Stomach (tissue), 4 donors: ENCODE results near the gene ARHGAP26.

ENCODE experiments used
- POLR2A ChIP-seq, 4 donors: fragments of 450-650 bp; IDR thresholded peaks; one replicate each; pipeline ENCODE4 v1.6.1; 2016; ENCODE audit warnings: antibody characterized with exemption in 4 of 4, control low read depth in 2 of 4, mild to moderate bottlenecking in 1 of 4, moderate library complexity in 1 of 4
- TF ChIP-seq, protein P1 (sequence below), 7 experiments: fragments of 450-650 bp in 4 of 7; fragments of 200-600 bp in 3 of 7; sonication (generic) in 3 of 7; IDR thresholded peaks; one replicate each; pipeline ENCODE4 v1.5.1; 2016 to 2019; ENCODE audit warnings: antibody characterized with exemption in 7 of 7, control low read depth in 2 of 7, mild to moderate bottlenecking in 1 of 7

DNA sequence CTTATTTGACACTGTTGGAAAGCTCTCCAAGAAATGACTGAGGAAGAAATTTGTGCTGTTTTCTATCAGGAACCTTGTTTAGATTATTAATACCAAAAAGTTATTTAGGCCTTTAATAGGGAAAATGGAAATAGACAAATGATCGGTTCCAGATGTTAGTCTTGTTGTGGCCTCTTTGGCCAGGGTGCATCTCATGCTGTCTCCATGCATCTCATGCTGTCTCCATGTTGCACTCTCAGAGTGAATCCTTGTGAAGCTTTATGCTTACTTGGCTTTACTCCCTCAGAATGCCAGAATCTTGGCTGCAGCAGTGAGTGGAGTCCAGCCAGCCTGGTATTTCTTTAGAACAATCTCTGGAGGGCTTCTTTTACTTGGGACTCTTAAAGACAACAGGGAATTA is 185.5 kb downstream of the ARHGAP26 start:
- TF ChIP-seq POLR2A (IDR thresholded peaks at IDR 0.05), result no peak
- TF ChIP-seq, protein P1, sequence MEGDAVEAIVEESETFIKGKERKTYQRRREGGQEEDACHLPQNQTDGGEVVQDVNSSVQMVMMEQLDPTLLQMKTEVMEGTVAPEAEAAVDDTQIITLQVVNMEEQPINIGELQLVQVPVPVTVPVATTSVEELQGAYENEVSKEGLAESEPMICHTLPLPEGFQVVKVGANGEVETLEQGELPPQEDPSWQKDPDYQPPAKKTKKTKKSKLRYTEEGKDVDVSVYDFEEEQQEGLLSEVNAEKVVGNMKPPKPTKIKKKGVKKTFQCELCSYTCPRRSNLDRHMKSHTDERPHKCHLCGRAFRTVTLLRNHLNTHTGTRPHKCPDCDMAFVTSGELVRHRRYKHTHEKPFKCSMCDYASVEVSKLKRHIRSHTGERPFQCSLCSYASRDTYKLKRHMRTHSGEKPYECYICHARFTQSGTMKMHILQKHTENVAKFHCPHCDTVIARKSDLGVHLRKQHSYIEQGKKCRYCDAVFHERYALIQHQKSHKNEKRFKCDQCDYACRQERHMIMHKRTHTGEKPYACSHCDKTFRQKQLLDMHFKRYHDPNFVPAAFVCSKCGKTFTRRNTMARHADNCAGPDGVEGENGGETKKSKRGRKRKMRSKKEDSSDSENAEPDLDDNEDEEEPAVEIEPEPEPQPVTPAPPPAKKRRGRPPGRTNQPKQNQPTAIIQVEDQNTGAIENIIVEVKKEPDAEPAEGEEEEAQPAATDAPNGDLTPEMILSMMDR (IDR thresholded peaks at IDR 0.05), result no peak
